Heart left ventricle (tissue), 16 donors: ENCODE data around the gene USP13. TPM values are rescaled to one million over a fixed set of nuclear protein-coding genes. Genes with fewer than 3 reads are reported as not detected.
"Not testable (repeated sequence)": the region's sequence is repeated elsewhere in the genome, so short reads cannot be mapped to it uniquely, and the experiment has no call there.

ENCODE experiments used
- ATAC-seq, 4 donors: fragments of 200-7000 bp; cut with Tn5 transposase; one replicate each; pipeline ENCODE4 v1.9.1; 2020 to 2022; ENCODE audit warnings: moderate library complexity in 4 of 4, mild to moderate bottlenecking in 3 of 4, moderate number of reproducible peaks in 1 of 4
- DNase-seq, 5 donors: peaks; one replicate each; pipeline ENCODE4 v3.0.0-alpha.2; 2020
- H3K27ac ChIP-seq, 12 donors: fragments of 200-600 bp; sonication (generic) in 4 of 12; one replicate each; pipeline versions ENCODE4 v1.5.0 to v1.8.0; 2016 to 2022; ENCODE audit warnings: mild to moderate bottlenecking in 2 of 12
- H3K27me3 ChIP-seq, 9 donors: fragments of 200-600 bp; sonication (generic) in 2 of 9; one replicate each; pipeline versions ENCODE4 v1.5.1 to v1.8.0; 2016 to 2022; ENCODE audit warnings: mild to moderate bottlenecking in 3 of 9
- H3K36me3 ChIP-seq, 9 donors: fragments of 200-600 bp; sonication (generic) in 2 of 9; one replicate each; pipeline versions ENCODE4 v1.5.0 to v1.8.0; 2018 to 2022; ENCODE audit warnings: mild to moderate bottlenecking in 2 of 9
- H3K4me1 ChIP-seq, 12 donors: fragments of 200-600 bp; sonication (generic) in 4 of 12; one replicate each; pipeline versions ENCODE4 v1.5.0 to v1.8.0; 2016 to 2022; ENCODE audit warnings: mild to moderate bottlenecking in 3 of 12
- H3K4me3 ChIP-seq, 12 donors: fragments of 200-600 bp; sonication (generic) in 4 of 12; one replicate each; pipeline versions ENCODE4 v1.5.0 to v1.8.0; 2017 to 2022; ENCODE audit warnings: mild to moderate bottlenecking in 9 of 12, moderate library complexity in 4 of 12
- H3K9me3 ChIP-seq, 12 donors: fragments of 200-600 bp; sonication (generic) in 4 of 12; one replicate each; pipeline versions ENCODE4 v1.5.0 to v1.8.0; 2016 to 2022; ENCODE audit warnings: mild to moderate bottlenecking in 1 of 12
- CTCF ChIP-seq, 12 donors: fragments of 200-600 bp; sonication (generic) in 4 of 12; IDR thresholded peaks; one replicate each; pipeline versions ENCODE4 v1.5.0 to v1.8.0; 2018 to 2022; ENCODE audit warnings: antibody characterized with exemption in 12 of 12, mild to moderate bottlenecking in 5 of 12
- POLR2A ChIP-seq, 2 donors: fragments of 450-650 bp; IDR thresholded peaks; one replicate each; pipeline ENCODE4 v1.6.1; 2017; ENCODE audit warnings: antibody characterized with exemption in 2 of 2, mild to moderate bottlenecking in 2 of 2, moderate library complexity in 2 of 2
- WGBS, 4 donors: extraction: QIAGEN DNeasy Blood & Tissue Kit in 2 of 4; methylation state at CpG; one replicate each; pipeline versions ENCODE4 v1.1.5 to v1.1.7; 2013 to 2018; 5-methylcytosine and 5-hydroxymethylcytosine counted together
- intact Hi-C, 10 donors: fragments of 100-400 bp; cut with DNase I; formaldehyde crosslinking; loops; one replicate each; pipeline versions ENCODE4 v1.11.1 to v1.14.2; 2022
- polyA plus RNA-seq, 2 donors: library from polyadenylated mRNA; stranded (reverse); fragments of 200-250 nt; gene quantifications; one replicate each; pipeline ENCODE4 v1.2.3, GENCODE V29; 2013
- total RNA-seq, 9 donors: library from RNA; depleted of rRNA in 2 of 9; stranded (reverse); fragments of >200 nt in 2 of 9; fragmentation: NEBNext Ultra II Directional in 3 of 9; extraction: Animal tissue kit (Norgen Biotek cat#: 25700) in 3 of 9; gene quantifications; one replicate each; pipeline versions ENCODE4 v1.1.0 to v1.2.4, GENCODE V29; 2016 to 2023
- donor health status: ischemic (EF 13 %, LVEDD 7.1; RV severe dilation, severe dysfunction).
- donor health status: healthy with polysubstance abuse.
- donor health status: DM: no; HTN: yes; CAD: no.
- donor health status: DM: no; HTN: no; CAD: no.
- donor health status: ischemic (EF 25% LVEDD 6.9; RV normal size, moderate dysfunction).
- donor health status: ischemic (EF 25% LVEDD 5.7; RV mildly dilated, moderate dysfunction).
- donor health status: healthy.
- donor health status: DM: yes; HTN: yes; CAD: no.
- donor health status: ischemic (EF 35%, LVEDD 5.7; RV mildly dilated, moderate dysfunction).
- donor health status: nonischemic (EF 11% LVEDD 7.7; RV severe dilation, severe dysfunction).
- donor health status: DM: yes; HTN: yes; CAD: no.
- donor health status: PGD.
- donor health status: ischemic (EF 29% LVEDD 5.4; RV normal size, mild dysfunction).
- donor health status: nonischemic (EF 23%, LVEDD 6.1; RV moderate dilation, normal function).

USP13 gene
- total and polyA plus RNA-seq, 11 donors, result 29.2 to 287 (median 137) TPM

GRCh38 chr3:179769411-179770247, 116.8 kb downstream of the USP13 start:
- H3K36me3 ChIP-seq, result peaks cover 0 to 83% (median 45%) of the 10 kb centered on the region in 9 donors
- WGBS, 4 donors, result 66 to 75% (median 71%) methylated on average over 9 of the region's 9 CpGs
- ATAC-seq (no peak), DNase-seq (no peak)
- H3K27me3 ChIP-seq, result no peaks in the 10 kb centered on the region
- intact Hi-C loops, result loop anchor here in 1 of 10 donors (10.0 kb wide), 1 partner anchor 55 kb away; no protein-coding TSS in a partner anchor
- H3K4me3 ChIP-seq, result no peak overlapping the region
- TF ChIP-seq CTCF (IDR thresholded peaks at IDR 0.05) (no peak), POLR2A (IDR thresholded peaks at IDR 0.05) (no peak)
- H3K4me1 ChIP-seq, result peaks cover 0 to 19% (median 0%) of the 10 kb centered on the region in 12 donors
- H3K9me3 ChIP-seq, result no peaks in the 10 kb centered on the region
- no peak overlapping the region for H3K27ac ChIP-seq

- H3K9me3 ChIP-seq, result no peaks in the 10 kb centered on the region
- H3K27me3 ChIP-seq, result no peaks in the 10 kb centered on the region
- DNase-seq, result no peak
- intact Hi-C loops, result no loop called here
- no peak overlapping the region for H3K27ac ChIP-seq
- H3K4me1 ChIP-seq, result no peaks in the 10 kb centered on the region
- no peak for TF ChIP-seq CTCF (IDR thresholded peaks at IDR 0.05)
- no peak for TF ChIP-seq POLR2A (IDR thresholded peaks at IDR 0.05)
- 66 to 73% (median 67%) methylated on average over 4 of the region's 4 CpGs for WGBS, 4 donors
- no peak for ATAC-seq
- H3K36me3 ChIP-seq, result peaks cover 0 to 63% (median 31%) of the 10 kb centered on the region in 9 donors
- no peak overlapping the region for H3K4me3 ChIP-seq
Measured at GRCh38 chr3:179771797-179772196, 119.0 kb downstream of the USP13 start.

DNA sequence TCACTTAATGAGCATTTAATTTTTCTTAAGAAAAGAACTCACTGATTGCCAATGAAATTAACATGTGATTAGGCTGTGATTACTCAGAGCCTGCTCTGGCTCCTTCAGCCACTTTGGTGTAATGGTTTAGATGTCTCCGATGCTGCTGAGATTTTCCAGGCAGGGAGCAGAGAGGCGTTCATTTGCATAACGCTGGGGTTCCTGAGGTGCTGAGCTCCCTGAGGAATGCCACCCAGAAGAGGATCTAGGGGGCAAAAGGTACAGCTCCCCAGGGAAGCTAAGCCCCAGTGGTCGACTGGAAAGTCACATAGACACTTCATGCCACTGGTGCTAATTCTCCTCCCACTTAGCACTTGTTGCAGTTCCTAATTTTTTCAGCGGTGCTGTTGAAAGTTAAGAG, 119.5 kb downstream of the USP13 start:
- Histone ChIP-seq H3K27ac (no peak overlapping the region), H3K4me3 (no peak overlapping the region), H3K36me3 (peaks cover 0 to 58% (median 26%) of the 10 kb centered on the region in 9 donors), H3K4me1 (no peaks in the 10 kb centered on the region), H3K9me3 (no peaks in the 10 kb centered on the region), H3K27me3 (no peaks in the 10 kb centered on the region)
- WGBS, 4 donors, result 57 to 67% (median 59%) methylated on average over 5 of the region's 5 CpGs
- intact Hi-C loops, result no loop called here
- TF ChIP-seq POLR2A (IDR thresholded peaks at IDR 0.05), result no peak
- no peak for TF ChIP-seq CTCF (IDR thresholded peaks at IDR 0.05)
- ATAC-seq (no peak), DNase-seq (no peak)

DNA sequence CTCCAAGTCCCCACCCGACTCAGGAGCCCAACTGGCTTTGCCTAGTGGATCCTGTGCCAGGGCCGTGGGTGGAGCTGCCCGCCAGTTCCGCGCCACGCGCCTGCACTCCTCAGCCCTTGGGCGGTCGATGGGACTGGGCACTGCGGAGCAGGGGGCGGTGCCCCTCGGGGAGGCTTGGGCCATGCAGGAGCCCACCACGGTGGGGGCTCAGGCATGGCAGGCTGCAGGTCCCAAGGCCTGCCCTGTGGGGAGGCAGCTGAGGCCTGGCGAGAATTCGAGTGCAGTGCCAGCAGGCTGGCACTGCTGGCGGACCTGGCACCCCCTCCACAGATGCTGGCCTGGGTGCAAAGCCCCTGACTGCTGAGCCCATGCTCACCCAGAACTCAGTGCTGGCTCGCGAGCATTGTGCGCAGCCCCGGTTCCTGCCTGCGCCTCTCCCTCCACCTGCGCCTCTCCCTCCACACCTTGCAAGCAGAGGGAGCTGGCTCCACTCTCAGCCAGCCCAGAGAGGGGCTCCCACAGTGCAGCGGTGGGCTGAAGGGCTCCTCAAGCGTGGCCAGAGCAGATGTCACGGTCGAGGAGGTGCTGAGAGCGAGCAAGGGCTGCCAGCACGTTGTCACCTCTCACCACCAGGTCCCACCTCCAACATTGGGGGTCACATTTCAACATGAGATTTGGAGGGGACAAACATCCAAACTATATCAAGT, 122.7 kb downstream of the USP13 start:
- ATAC-seq, result peak in 1 of 4 donors; percentile 33

DNA sequence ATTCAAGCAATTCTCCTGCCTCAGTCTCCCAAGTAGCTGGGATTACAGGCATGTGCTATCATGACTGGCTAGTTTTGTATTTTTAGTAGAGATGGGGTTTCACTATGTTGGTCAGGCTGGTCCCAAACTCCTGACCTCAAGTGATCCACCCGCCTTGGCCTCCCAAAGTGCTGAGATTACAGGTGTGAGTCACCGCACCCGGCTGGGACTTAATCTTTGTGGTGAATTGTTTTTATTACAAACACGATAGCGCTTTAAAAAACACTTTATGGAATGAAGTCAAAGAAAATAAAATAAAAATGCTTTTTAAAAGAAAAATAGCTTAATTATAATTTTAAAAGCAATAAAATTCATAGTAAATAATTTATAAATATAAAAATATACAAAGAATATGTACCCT, 130.0 kb downstream of the USP13 start:
- DNase-seq, intact Hi-C loops, H3K4me3 ChIP-seq, H3K27me3 ChIP-seq, H3K9me3 ChIP-seq, ATAC-seq, H3K27ac ChIP-seq, H3K4me1 ChIP-seq: not testable (repeated sequence)
- H3K36me3 ChIP-seq, result peaks cover 0 to 62% (median 39%) of the 10 kb centered on the region in 9 donors
- WGBS, 4 donors, result 91 to 99% (median 97%) methylated on average over 5 of the region's 5 CpGs

More for the DNA sequence above, 122.7 kb downstream of the USP13 start:
- Histone ChIP-seq H3K27me3 (no peaks in the 10 kb centered on the region), H3K9me3 (no peaks in the 10 kb centered on the region), H3K4me1 (no peaks in the 10 kb centered on the region), H3K4me3 (no peak overlapping the region), H3K27ac (no peak overlapping the region), H3K36me3 (peaks cover 0 to 50% (median 19%) of the 10 kb centered on the region in 9 donors)
- WGBS, 4 donors, result 93 to 98% (median 98%) methylated on average over 20 to 28 of the region's 28 CpGs
- TF ChIP-seq CTCF (IDR thresholded peaks at IDR 0.05) (no peak), POLR2A (IDR thresholded peaks at IDR 0.05) (no peak)
- no peak for DNase-seq
- intact Hi-C loops, result no loop called here
